ENCODE results near the gene PARVG.

PARVG gene

GRCh38 chr22:44188316-44188715, 7.6 kb downstream of the PARVG start:
- Histone ChIP-seq H3K9ac (ENCODE audit: low read depth, low read length, poor library complexity) (no peak overlapping the region), H3K4me1 (ENCODE audit: control insufficient read depth in 2 of 2, insufficient read depth in 1 of 2, low read depth in 1 of 2, low read length in 2 of 2) (peaks cover 4% of the 10 kb centered on the region in 2 donors), H2BK12ac (ENCODE audit: low read length) (peak overlapping the region; percentile 5), H4K91ac (ENCODE audit: low read depth, low read length, poor library complexity) (no peak overlapping the region), H2BK120ac (ENCODE audit: low read depth, low read length) (no peak overlapping the region), H3K4me2 (ENCODE audit: insufficient read depth, low read length, poor library complexity, severe bottlenecking) (no peak overlapping the region), H3K36me3 (replicated peaks in 1 of 2; ENCODE audit: control insufficient read depth in 2 of 2, insufficient read depth in 2 of 2, low read length in 2 of 2) (no peaks in the 10 kb centered on the region), H2BK15ac (ENCODE audit: low read length) (no peak overlapping the region), H3K4ac (ENCODE audit: low read length) (no peak overlapping the region), H3K18ac (ENCODE audit: low read length) (peak overlapping the region; percentile 32), H3K9me3 (replicated peaks in 1 of 2; ENCODE audit: control insufficient read depth in 2 of 2, insufficient read depth in 1 of 2, low read depth in 1 of 2, low read length in 2 of 2) (peaks cover 0 to 1% of the 10 kb centered on the region in 2 donors), H3K14ac (ENCODE audit: low read length) (peak overlapping the region; percentile 60), H3K79me1 (ENCODE audit: low read depth, low read length) (no peaks in the 10 kb centered on the region), H3K27me3 (ENCODE audit: control insufficient read depth in 3 of 3, insufficient read depth in 3 of 3, low read depth in 1 of 3, low read length in 3 of 3) (peaks cover 0 to 4% (median 0%) of the 10 kb centered on the region in 3 experiments), H3K23ac (ENCODE audit: low read depth, low read length, poor library complexity) (no peak overlapping the region), H3K27ac (replicated peaks; ENCODE audit: low read length) (no peak overlapping the region), H3K4me3 (ENCODE audit: low read length in 2 of 2) (no peak overlapping the region), H4K8ac (ENCODE audit: low read depth, low read length) (no peak overlapping the region), H2AK5ac (ENCODE audit: low read depth, low read length) (peak overlapping the region; percentile 91), H2BK5ac (ENCODE audit: low read length) (peak overlapping the region; percentile 16), H2AFZ (ENCODE audit: low read length) (no peak overlapping the region)
- no peak for DNase-seq (ENCODE audit: low spot score)
- WGBS, 2 donors (ENCODE audit: extremely low coverage in 2 of 2, insufficient read length in 2 of 2, insufficient replicate concordance in 1 of 2): no CpG with 5 or more reads among the region's 8 CpGs

DNA sequence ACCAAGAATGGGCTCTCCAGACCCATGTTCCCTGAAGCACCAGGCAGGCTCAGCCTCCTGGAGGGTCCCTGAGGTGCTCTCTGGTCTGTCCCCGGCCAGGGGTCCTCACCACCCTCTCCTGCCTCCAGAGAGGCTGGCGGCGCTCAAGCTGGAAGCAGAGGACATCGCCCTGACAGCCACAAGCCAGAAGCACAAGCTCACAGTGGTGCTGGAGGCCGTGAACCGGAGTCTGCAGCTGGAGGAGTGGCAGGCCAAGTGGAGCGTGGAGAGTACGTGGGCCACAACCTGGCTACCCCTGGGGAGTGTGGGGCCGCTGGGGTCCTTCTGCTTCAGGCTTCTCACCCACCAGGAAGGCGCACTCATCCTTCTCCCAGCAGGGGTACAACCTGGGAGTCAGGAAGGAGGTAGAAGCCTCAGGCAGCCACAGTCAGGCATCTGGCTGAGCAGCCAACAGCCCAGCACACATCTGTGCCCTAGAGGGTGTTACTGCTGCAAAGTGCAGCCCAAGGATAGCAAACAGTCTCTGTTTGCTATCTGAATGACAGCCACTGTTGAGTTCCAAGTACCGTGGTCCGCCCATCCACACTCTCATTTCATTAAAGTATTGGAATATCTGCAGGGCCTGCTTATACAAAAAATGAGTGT, 8.4 kb downstream of the PARVG start:
- Histone ChIP-seq H3K27ac (replicated peaks; ENCODE audit: low read length) (no peak overlapping the region), H3K36me3 (replicated peaks in 1 of 2; ENCODE audit: control insufficient read depth in 2 of 2, insufficient read depth in 2 of 2, low read length in 2 of 2) (no peaks in the 10 kb centered on the region), H3K27me3 (ENCODE audit: control insufficient read depth in 3 of 3, insufficient read depth in 3 of 3, low read depth in 1 of 3, low read length in 3 of 3) (peaks cover 0 to 4% (median 0%) of the 10 kb centered on the region in 3 experiments), H2BK5ac (ENCODE audit: low read length) (no peak overlapping the region), H3K9me3 (replicated peaks in 1 of 2; ENCODE audit: control insufficient read depth in 2 of 2, insufficient read depth in 1 of 2, low read depth in 1 of 2, low read length in 2 of 2) (peaks cover 0 to 2% of the 10 kb centered on the region in 2 donors), H4K8ac (ENCODE audit: low read depth, low read length) (no peak overlapping the region), H3K14ac (ENCODE audit: low read length) (no peak overlapping the region), H3K23ac (ENCODE audit: low read depth, low read length, poor library complexity) (peak overlapping the region; percentile 2), H3K4me1 (ENCODE audit: control insufficient read depth in 2 of 2, insufficient read depth in 1 of 2, low read depth in 1 of 2, low read length in 2 of 2) (peaks cover 4% of the 10 kb centered on the region in 2 donors), H2BK15ac (ENCODE audit: low read length) (peak overlapping the region; percentile 6), H3K18ac (ENCODE audit: low read length) (peak overlapping the region; percentile 63), H4K91ac (ENCODE audit: low read depth, low read length, poor library complexity) (no peak overlapping the region), H2AFZ (ENCODE audit: low read length) (no peak overlapping the region), H3K9ac (ENCODE audit: low read depth, low read length, poor library complexity) (no peak overlapping the region), H3K4me2 (ENCODE audit: insufficient read depth, low read length, poor library complexity, severe bottlenecking) (no peak overlapping the region), H3K4me3 (ENCODE audit: low read length in 2 of 2) (no peak overlapping the region), H3K4ac (ENCODE audit: low read length) (no peak overlapping the region), H2AK5ac (ENCODE audit: low read depth, low read length) (peak overlapping the region; percentile 91), H3K79me1 (ENCODE audit: low read depth, low read length) (no peaks in the 10 kb centered on the region), H2BK12ac (ENCODE audit: low read length) (peak overlapping the region; percentile 12), H2BK120ac (ENCODE audit: low read depth, low read length) (no peak overlapping the region)
- WGBS, 2 donors (ENCODE audit: extremely low coverage in 2 of 2, insufficient read length in 2 of 2, insufficient replicate concordance in 1 of 2): no CpG with 5 or more reads among the region's 12 CpGs
- DNase-seq (ENCODE audit: low spot score): no peak

DNA sequence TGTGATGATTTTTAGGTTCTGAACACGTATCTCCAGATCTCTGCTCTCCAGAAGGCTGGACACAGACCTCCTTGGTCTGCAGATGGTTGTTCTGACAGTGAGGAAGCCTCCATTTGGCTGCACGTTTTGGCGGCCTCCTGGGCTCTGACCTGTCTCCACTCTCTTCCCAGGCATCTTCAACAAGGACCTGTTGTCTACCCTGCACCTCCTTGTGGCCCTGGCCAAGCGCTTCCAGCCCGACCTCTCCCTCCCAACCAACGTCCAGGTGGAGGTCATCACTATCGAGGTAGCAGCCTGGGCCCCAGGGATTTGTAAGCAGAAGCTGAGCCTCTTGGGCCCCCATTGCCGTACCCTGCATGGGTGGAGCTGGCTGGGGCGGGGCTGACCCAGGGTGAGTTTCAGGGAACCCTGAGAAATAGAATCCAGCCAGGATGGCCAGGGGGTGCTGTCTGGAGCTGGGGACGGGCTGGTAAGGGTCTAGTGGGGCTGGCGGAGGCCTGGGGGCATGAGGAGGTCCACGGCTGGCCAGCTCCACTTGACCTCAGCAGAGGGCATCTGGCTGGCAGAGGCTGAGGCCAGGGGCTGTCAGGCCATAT, 9.8 kb downstream of the PARVG start:
- peak overlapping the region; percentile 74 for H3K18ac ChIP-seq (ENCODE audit: low read length)
- H2AFZ ChIP-seq (ENCODE audit: low read length): no peak overlapping the region
- peak overlapping the region; percentile 43 for H2BK15ac ChIP-seq (ENCODE audit: low read length)
- H3K27me3 ChIP-seq (ENCODE audit: control insufficient read depth in 3 of 3, insufficient read depth in 3 of 3, low read depth in 1 of 3, low read length in 3 of 3): peaks cover 0 to 5% (median 0%) of the 10 kb centered on the region in 3 experiments
- peak overlapping the region; percentile 51 for H2BK12ac ChIP-seq (ENCODE audit: low read length)
- H3K27ac ChIP-seq (replicated peaks; ENCODE audit: low read length): no peak overlapping the region
- H3K14ac ChIP-seq (ENCODE audit: low read length): no peak overlapping the region
- no peak overlapping the region for H2BK5ac ChIP-seq (ENCODE audit: low read length)
- H3K4me3 ChIP-seq (ENCODE audit: low read length in 2 of 2): no peak overlapping the region
- H4K8ac ChIP-seq (ENCODE audit: low read depth, low read length): no peak overlapping the region
- H3K23ac ChIP-seq (ENCODE audit: low read depth, low read length, poor library complexity): no peak overlapping the region
- no peak overlapping the region for H3K4ac ChIP-seq (ENCODE audit: low read length)
- H3K36me3 ChIP-seq (replicated peaks in 1 of 2; ENCODE audit: control insufficient read depth in 2 of 2, insufficient read depth in 2 of 2, low read length in 2 of 2): no peaks in the 10 kb centered on the region
- H3K9ac ChIP-seq (ENCODE audit: low read depth, low read length, poor library complexity): peak overlapping the region; percentile 27
- H3K9me3 ChIP-seq (replicated peaks in 1 of 2; ENCODE audit: control insufficient read depth in 2 of 2, insufficient read depth in 1 of 2, low read depth in 1 of 2, low read length in 2 of 2): peaks cover 0 to 2% of the 10 kb centered on the region in 2 donors
- no peak overlapping the region for H2BK120ac ChIP-seq (ENCODE audit: low read depth, low read length)
- peak overlapping the region; percentile 90 for H2AK5ac ChIP-seq (ENCODE audit: low read depth, low read length)
- H3K4me2 ChIP-seq (ENCODE audit: insufficient read depth, low read length, poor library complexity, severe bottlenecking): no peak overlapping the region
- H4K91ac ChIP-seq (ENCODE audit: low read depth, low read length, poor library complexity): peak overlapping the region; percentile 40
- H3K4me1 ChIP-seq (ENCODE audit: control insufficient read depth in 2 of 2, insufficient read depth in 1 of 2, low read depth in 1 of 2, low read length in 2 of 2): peaks cover 4% of the 10 kb centered on the region in 2 donors
- H3K79me1 ChIP-seq (ENCODE audit: low read depth, low read length): no peaks in the 10 kb centered on the region
- no peak for DNase-seq (ENCODE audit: low spot score)
- WGBS, 2 donors (ENCODE audit: extremely low coverage in 2 of 2, insufficient read length in 2 of 2, insufficient replicate concordance in 1 of 2): no CpG with 5 or more reads among the region's 12 CpGs

DNA sequence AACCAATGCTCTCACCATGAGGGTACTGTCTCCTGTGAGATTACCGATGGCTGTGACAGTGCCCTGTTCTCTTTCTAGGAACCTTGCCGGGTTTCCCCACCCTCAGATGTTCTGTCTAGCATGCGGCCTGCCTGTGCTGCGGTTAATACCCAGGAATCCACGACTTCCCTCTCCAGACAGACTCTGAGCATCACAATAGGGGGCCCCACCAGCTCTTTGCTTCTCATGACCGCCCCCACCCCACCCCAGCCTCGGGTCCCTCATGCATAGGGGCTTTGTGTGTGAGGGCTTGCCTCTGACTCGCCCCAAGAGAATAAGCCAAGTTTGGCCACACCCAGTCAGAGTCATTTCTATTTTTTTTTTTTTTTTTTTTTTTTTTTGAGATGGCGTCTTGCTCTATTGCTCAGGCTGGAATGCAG, 10.3 kb downstream of the PARVG start:
- peak overlapping the region; percentile 51 for H2BK12ac ChIP-seq (ENCODE audit: low read length)
- H3K4ac ChIP-seq (ENCODE audit: low read length): no peak overlapping the region
- H2BK15ac ChIP-seq (ENCODE audit: low read length): peak overlapping the region; percentile 43
- no peak overlapping the region for H4K8ac ChIP-seq (ENCODE audit: low read depth, low read length)
- H3K9me3 ChIP-seq (replicated peaks in 1 of 2; ENCODE audit: control insufficient read depth in 2 of 2, insufficient read depth in 1 of 2, low read depth in 1 of 2, low read length in 2 of 2): peaks cover 0 to 2% of the 10 kb centered on the region in 2 donors
- peak overlapping the region; percentile 90 for H2AK5ac ChIP-seq (ENCODE audit: low read depth, low read length)
- no peak overlapping the region for H2BK5ac ChIP-seq (ENCODE audit: low read length)
- no peak for DNase-seq (ENCODE audit: low spot score)
- H3K18ac ChIP-seq (ENCODE audit: low read length): peak overlapping the region; percentile 74
- H3K4me1 ChIP-seq (ENCODE audit: control insufficient read depth in 2 of 2, insufficient read depth in 1 of 2, low read depth in 1 of 2, low read length in 2 of 2): peaks cover 4% of the 10 kb centered on the region in 2 donors
- no peaks in the 10 kb centered on the region for H3K36me3 ChIP-seq (replicated peaks in 1 of 2; ENCODE audit: control insufficient read depth in 2 of 2, insufficient read depth in 2 of 2, low read length in 2 of 2)
- peaks cover 0 to 10% (median 0%) of the 10 kb centered on the region in 3 experiments for H3K27me3 ChIP-seq (ENCODE audit: control insufficient read depth in 3 of 3, insufficient read depth in 3 of 3, low read depth in 1 of 3, low read length in 3 of 3)
- no peak overlapping the region for H2BK120ac ChIP-seq (ENCODE audit: low read depth, low read length)
- H4K91ac ChIP-seq (ENCODE audit: low read depth, low read length, poor library complexity): no peak overlapping the region
- H3K27ac ChIP-seq (replicated peaks; ENCODE audit: low read length): no peak overlapping the region
- H3K4me2 ChIP-seq (ENCODE audit: insufficient read depth, low read length, poor library complexity, severe bottlenecking): no peak overlapping the region
- no peak overlapping the region for H3K4me3 ChIP-seq (ENCODE audit: low read length in 2 of 2)
- H2AFZ ChIP-seq (ENCODE audit: low read length): no peak overlapping the region
- no peak overlapping the region for H3K9ac ChIP-seq (ENCODE audit: low read depth, low read length, poor library complexity)
- no peak overlapping the region for H3K23ac ChIP-seq (ENCODE audit: low read depth, low read length, poor library complexity)
- H3K14ac ChIP-seq (ENCODE audit: low read length): no peak overlapping the region
- no peaks in the 10 kb centered on the region for H3K79me1 ChIP-seq (ENCODE audit: low read depth, low read length)
- WGBS, 2 donors (ENCODE audit: extremely low coverage in 2 of 2, insufficient read length in 2 of 2, insufficient replicate concordance in 1 of 2): no CpG with 5 or more reads among the region's 9 CpGs

All from neuronal stem cell (in vitro differentiated cells).